ENCODE data around the gene FAM163B.
"Not testable (repeated sequence)": the region's sequence is repeated elsewhere in the genome, so short reads cannot be mapped to it uniquely, and the experiment has no call there.

Gene FAM163B

GRCh38 chr9:133640160-133640559, 31.0 kb upstream of the FAM163B start:
- no peak for DNase-seq (ENCODE audit: low read depth in 3 of 3)

GRCh38 chr9:133639613-133640012, 30.4 kb upstream of the FAM163B start:
- no peak for DNase-seq (ENCODE audit: low read depth in 3 of 3)

DNA sequence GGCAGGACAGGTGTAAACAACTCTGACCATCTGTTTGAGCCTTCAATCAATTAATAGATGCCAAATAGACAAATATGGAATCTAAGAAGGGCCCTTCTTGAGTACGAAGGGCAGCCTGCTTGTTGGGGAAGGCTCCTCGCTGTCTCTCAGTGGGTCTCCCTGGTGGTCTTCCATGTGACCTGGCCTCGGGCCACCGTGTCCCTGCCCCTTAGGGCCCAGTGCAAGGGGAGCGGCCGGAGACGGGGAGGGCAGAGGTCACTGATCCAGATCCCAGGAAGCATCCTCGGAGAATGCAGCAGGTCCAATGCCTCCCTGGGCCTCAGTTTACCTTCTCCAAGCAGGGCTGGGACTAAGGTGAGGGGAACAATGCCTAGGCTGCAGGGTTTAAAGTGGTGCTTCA, 29.5 kb upstream of the FAM163B start:
- no peak for DNase-seq (ENCODE audit: low read depth in 3 of 3)

DNA sequence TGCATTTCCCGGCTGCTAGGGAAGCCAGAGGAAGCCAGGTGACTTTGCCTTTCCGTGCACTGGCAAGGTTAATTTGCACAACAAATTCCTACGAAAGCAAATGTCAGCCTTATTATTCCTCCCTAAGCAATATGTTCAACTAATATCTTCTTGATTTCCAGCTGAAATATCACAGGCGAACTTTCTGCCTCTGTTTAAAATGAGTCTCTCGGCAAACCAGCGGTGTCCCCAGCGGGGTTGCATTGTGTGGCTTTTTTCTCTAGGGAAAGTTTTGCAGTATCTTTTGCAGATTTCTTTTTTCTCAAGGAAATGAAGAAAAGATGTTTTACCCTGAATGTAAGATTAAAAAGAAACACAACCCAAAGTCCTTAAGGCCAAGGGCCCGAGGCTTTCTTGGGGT, 28.9 kb upstream of the FAM163B start:
- DNase-seq (ENCODE audit: low read depth in 3 of 3): no peak

GRCh38 chr9:133637451-133638055, 28.4 kb upstream of the FAM163B start:
- no peak for DNase-seq (ENCODE audit: low read depth in 3 of 3)

DNA sequence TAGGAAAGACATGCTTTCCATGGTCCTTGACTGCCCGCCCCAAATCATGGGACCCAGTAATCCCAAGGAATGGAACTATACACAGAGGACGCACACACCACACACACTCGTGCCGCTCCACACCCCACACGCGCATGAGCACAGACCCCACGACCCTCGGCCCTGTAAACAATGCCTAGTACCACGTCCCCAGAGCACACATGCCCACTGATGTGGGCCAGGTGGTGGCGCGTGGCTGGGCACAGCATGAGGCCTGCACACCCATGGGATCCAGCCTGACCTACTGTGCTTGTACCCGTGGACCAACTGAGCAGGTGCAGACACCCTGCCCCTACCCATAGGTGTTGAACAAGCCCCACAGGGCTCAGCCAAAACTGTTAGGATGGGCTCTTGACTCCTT, 27.7 kb upstream of the FAM163B start:
- DNase-seq (ENCODE audit: low read depth in 3 of 3): no peak

DNA sequence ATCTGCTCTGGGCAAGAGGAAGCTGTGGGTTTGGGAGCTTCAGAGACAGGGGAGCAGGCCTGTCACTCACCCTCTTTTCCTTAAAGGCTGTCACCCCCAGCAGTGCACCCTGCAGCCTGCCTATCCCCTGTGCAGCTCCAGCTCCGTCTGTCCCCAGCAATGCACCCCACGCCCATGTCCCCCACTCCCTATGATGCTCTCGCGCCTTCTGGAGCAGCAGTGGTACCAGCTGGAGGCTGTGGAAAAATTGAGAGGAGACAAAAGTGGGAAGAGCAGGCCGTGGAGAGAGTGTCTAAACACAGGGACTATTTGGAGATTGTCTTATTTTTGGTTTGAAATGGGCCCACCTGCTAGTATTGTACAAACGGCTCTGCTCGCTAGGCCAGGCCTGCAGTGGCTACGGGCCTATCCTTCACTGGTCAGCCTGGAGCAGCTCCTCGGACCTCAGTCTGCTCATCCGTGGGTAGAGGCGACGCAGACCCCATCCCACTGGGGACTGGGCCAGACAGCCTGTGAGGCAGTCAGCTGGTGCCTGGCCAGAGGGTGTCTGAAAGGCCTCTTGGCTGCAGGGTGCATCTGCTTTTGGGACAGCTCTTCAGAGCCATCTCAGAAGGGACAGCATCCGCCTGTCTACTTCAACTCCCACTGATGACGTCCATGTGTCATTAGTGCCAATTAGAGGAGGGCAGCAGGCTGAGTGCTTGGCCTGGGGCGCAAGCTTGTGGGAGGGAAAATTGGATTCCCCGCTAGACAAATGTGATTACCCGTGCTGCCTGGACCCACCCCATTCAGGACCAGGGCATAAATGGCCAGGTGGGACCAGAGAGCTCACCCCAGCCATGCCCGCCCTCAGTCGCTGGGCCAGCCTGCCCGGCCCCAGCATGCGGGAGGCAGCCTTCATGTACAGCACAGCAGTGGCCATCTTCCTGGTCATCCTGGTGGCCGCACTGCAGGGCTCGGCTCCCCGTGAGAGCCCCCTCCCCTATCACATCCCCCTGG, 26.6 kb upstream of the FAM163B start, which contains the start of gene DBH:
DBH (plus strand) TSS at position 831 of the 999 bp plus-strand sequence; CDS start at position 840, 9 bp downstream.
- no peak for DNase-seq (ENCODE audit: low read depth in 3 of 3)

GRCh38 chr9:133635098-133635497, 25.9 kb upstream of the FAM163B start:
- DNase-seq (ENCODE audit: low read depth in 3 of 3): no peak

DNA sequence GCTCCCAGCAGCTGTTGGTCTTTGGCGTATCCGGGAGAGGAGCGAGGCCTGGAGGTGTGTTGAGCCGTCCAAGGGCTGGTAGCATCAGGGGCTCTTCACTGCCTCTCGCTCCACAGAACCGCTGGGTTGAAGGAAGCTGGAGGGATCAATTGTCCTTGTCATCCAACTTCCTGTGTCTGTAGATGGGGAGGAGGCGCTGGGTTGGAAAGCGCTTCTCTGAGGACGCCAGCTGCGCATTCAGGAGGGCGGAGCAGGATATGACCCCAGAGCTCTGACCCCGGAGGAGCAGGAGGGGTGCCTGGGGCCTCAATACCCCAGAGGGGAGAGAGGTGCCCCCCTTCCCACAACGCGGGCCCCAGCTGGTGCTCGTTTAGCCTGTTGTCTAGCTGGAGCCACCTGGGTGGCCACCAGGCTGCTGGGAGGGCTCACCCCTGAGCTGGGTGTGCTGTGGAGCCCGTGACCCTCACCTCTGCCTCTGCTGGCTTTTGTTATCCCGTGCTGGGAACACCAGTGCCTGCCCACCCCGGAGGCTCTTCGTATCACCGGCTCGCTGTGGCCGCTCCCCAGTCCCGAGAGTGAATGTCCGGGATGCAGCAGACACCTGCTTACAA, 25.0 kb upstream of the FAM163B start:
- no peak for DNase-seq (ENCODE audit: low read depth in 3 of 3)

- no peak for DNase-seq (ENCODE audit: low read depth in 3 of 3)
Measured at GRCh38 chr9:133633681-133634080, 24.5 kb upstream of the FAM163B start.

GRCh38 chr9:133632806-133633680, 23.9 kb upstream of the FAM163B start:
- DNase-seq (ENCODE audit: low read depth in 3 of 3): no peak

DNA sequence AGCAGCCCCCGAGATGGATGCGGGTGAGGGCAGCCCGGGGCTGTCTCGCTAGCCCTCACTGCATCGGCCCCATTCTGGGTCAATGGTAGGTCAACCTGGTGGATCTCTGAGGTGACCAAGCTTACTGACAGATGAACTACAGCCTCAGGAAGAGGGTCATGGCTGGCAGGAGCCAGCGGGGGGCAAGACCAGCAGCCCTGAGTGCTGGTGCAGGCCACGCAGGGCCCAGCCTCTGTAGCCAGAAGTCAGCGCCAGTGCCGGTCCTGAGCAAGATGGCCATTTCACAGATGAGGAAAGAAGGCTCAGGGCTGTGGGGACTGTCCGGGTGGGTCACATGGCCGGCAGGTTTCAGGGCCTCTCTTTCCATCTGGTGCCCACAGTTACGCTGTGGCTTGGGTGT, 21.9 kb upstream of the FAM163B start:
- no peak for DNase-seq (ENCODE audit: low read depth in 3 of 3)

DNA sequence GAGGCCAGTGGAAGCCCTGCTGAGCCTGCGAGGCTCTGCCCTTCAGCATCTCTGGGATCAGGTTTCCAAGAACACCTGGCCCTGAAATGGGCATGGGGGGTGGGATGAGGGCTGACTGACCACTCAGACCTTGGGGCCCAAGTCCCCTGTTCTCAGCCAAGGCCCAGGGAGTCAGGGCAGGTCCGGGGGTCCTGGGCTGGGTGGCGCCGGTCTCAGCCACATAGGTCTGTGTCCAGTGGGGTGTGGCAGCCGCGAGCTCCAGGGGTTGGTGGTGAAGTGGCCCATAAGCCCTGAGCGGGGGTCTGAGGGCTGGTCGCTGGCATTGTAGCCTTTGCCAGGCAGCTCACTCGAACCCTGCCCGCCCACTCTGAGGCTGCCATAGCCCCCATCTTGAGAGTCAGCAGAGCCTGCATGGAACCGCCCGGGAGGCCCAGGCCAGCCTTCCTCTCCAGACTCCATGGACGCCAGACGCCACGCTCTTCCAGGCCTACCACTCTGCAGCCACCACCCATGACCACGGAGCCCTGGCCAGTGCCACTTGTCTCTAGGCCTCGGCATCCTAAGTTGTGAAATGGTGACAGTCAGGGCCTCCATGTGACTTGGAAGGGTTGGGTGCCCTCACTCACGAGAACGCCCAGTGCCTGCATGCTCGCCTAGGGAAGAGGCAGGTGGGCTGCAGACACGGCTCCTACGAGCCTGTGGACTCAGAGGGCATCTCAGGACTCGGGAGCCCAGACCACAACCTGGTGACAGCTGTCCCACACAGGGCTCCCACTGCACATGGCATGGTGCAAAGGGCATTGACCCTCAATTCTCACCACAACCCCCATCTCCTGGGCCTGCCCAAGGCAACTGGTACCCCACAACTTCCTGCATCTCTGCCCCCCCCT, 20.3 kb upstream of the FAM163B start:
- no peak for DNase-seq (ENCODE audit: low read depth in 3 of 3)

GRCh38 chr9:133628766-133629165, 19.6 kb upstream of the FAM163B start:
- no peak for DNase-seq (ENCODE audit: low read depth in 3 of 3)

DNA sequence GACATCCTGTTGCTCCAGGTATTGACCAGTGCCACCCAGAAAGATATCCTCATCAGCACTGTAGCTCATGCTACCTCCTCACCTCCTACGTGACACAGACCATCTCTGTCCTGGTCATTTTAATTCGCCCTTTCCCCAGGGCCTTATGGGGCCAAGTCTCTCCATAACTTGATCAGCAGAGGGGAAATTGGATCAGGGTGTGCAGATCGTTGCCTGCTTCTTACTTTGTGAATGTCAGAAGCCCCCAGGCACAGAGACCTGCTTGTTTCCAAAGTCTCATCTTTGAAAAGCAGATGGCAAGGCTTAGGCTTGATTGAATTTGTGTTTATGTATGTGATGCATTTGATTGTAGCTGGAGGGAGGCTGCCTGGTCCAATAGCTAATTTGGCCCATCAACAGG, 18.2 kb upstream of the FAM163B start:
- no peak for DNase-seq (ENCODE audit: low read depth in 3 of 3)

- DNase-seq (ENCODE audit: low read depth in 3 of 3): not testable (repeated sequence)
Measured at GRCh38 chr9:133626008-133626407, 16.8 kb upstream of the FAM163B start.

GRCh38 chr9:133622555-133622954, 13.4 kb upstream of the FAM163B start:
- no peak for DNase-seq (ENCODE audit: low read depth in 3 of 3)

- DNase-seq (ENCODE audit: low read depth in 3 of 3): no peak
Measured at GRCh38 chr9:133621725-133622267, 12.6 kb upstream of the FAM163B start.

GRCh38 chr9:133619791-133620190, 10.6 kb upstream of the FAM163B start:
- DNase-seq (ENCODE audit: low read depth in 3 of 3): peak in 2 of 3 experiments; percentile 40 to 56

DNA sequence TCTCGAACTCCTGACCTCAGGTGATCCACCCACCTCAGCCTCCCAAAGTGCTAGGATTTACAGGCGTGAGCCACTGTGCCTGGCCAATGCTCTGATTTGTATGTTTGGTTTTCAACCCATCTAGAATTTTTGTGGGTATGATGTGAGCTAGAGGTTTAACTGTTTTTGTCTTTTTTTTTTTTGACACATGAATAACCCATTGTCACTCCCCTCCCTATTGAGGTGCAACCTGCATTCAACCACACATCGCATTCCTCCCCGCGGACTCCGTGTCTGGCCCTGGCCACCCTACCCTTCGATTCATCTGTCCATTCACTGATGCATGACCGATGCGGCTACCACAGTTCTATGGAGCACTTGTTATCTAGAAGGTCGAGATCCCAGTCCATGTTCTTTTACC, 9.5 kb upstream of the FAM163B start:
- no peak for DNase-seq (ENCODE audit: low read depth in 3 of 3)
